NCI-H1105 treated with DMSO at 0.1 percent for 48 hours (cell line): ENCODE results near the gene RIMBP2.

ENCODE experiments used
- DNase-seq: peaks from one replicate; lab custom pipeline; 2025; lab: John Stamatoyannopoulos, UW

The RIMBP2 gene

GRCh38 chr12:130421896-130422295, 294.2 kb downstream of the RIMBP2 start:
- DNase-seq, result no peak

GRCh38 chr12:130420071-130420470, 296.0 kb downstream of the RIMBP2 start:
- no peak for DNase-seq

- DNase-seq, result no peak
Measured at GRCh38 chr12:130419116-130419515, 297.0 kb downstream of the RIMBP2 start.

GRCh38 chr12:130418251-130418650, 297.8 kb downstream of the RIMBP2 start:
- DNase-seq, result no peak

- no peak for DNase-seq
Measured at GRCh38 chr12:130414381-130414780, 301.7 kb downstream of the RIMBP2 start.

GRCh38 chr12:130413909-130414308, 302.2 kb downstream of the RIMBP2 start:
- no peak for DNase-seq

GRCh38 chr12:130412384-130412783, 303.7 kb downstream of the RIMBP2 start:
- DNase-seq, result no peak

GRCh38 chr12:130405332-130405731, 310.8 kb downstream of the RIMBP2 start:
- DNase-seq, result no peak

- peak; percentile 10 for DNase-seq
Measured at GRCh38 chr12:130401703-130402102, 314.4 kb downstream of the RIMBP2 start.

GRCh38 chr12:130398100-130398848, 317.8 kb downstream of the RIMBP2 start:
- no peak for DNase-seq

GRCh38 chr12:130396667-130397066, 319.4 kb downstream of the RIMBP2 start:
- DNase-seq, result no peak

GRCh38 chr12:130394906-130395305, 321.2 kb downstream of the RIMBP2 start:
- DNase-seq, result no peak

GRCh38 chr12:130391186-130391585, 324.9 kb downstream of the RIMBP2 start:
- no peak for DNase-seq

- no peak for DNase-seq
Measured at GRCh38 chr12:130385193-130385592, 330.9 kb downstream of the RIMBP2 start.

GRCh38 chr12:130384234-130384633, 331.9 kb downstream of the RIMBP2 start:
- no peak for DNase-seq

GRCh38 chr12:130382818-130383217, 333.3 kb downstream of the RIMBP2 start:
- DNase-seq, result no peak

- no peak for DNase-seq
Measured at GRCh38 chr12:130375296-130376287, 340.5 kb downstream of the RIMBP2 start.

- no peak for DNase-seq
Measured at GRCh38 chr12:130374083-130374482, 342.0 kb downstream of the RIMBP2 start.

GRCh38 chr12:130372936-130373335, 343.2 kb downstream of the RIMBP2 start:
- DNase-seq, result peak; percentile 18

GRCh38 chr12:130371296-130371695, 344.8 kb downstream of the RIMBP2 start:
- DNase-seq, result no peak

- no peak for DNase-seq
Measured at GRCh38 chr12:130369816-130370215, 346.3 kb downstream of the RIMBP2 start.

GRCh38 chr12:130367523-130367922, 348.6 kb downstream of the RIMBP2 start:
- DNase-seq, result no peak

- no peak for DNase-seq
Measured at GRCh38 chr12:130367003-130367402, 349.1 kb downstream of the RIMBP2 start.
